GM18907 (cell line): ENCODE data around the gene RPS6KA4.

Experiments used
- ATAC-seq: cut with Tn5 transposase; IDR thresholded peaks from one replicate; pipeline ENCODE4 v1.9.1; 2021; ENCODE audit warnings: mild to moderate bottlenecking, moderate library complexity; ENCODE audit not compliant: unreplicated experiment

Gene RPS6KA4

DNA sequence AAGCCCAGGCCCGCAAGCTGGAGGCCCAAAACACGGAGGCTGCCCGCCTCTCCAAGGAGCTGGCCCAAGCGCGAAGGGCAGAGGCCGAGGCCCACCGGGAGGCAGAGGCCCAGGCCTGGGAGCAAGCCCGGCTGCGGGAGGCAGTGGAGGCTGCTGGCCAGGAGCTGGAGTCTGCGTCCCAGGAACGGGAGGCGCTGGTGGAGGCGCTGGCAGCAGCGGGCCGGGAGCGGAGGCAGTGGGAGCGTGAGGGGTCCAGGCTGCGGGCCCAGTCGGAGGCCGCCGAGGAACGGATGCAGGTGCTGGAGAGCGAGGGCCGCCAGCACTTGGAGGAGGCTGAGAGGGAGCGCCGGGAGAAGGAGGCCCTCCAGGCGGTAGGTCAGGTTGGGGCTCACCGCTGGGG, 14.2 kb upstream of the RPS6KA4 start:
- ATAC-seq = no peak

DNA sequence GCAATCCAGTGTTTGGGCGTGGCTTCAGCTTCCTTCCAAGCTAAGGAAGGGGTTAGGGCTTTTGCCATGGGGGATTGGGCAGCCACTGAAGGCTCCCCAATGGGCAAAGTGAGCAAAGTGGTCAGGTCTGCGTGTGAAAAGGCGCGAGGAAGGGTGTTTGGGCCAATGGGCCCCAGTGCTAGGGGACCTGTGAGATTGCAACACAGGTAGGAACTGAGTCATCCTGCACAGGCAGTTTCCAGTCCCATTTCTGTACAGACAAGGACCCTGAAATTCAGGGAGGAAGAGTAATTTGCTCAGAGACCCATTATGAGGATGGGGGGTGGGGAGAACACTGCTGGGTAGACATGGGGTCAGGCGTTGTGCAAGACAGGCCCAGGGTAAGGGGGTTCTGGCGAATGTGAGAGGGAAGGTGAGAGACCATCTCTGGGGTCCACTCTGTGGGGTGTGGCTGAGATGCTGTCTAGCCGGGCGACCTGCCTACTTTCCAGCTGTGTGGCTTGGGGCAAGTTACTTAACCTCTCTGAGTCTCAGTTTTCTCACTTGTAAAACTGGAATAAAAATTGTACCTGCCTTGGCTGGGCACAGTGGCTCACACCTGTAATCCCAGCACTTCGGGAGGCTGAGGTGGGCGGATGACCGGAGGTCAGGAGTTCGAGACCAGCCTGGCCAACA, 11.6 kb upstream of the RPS6KA4 start:
- no peak for ATAC-seq

DNA sequence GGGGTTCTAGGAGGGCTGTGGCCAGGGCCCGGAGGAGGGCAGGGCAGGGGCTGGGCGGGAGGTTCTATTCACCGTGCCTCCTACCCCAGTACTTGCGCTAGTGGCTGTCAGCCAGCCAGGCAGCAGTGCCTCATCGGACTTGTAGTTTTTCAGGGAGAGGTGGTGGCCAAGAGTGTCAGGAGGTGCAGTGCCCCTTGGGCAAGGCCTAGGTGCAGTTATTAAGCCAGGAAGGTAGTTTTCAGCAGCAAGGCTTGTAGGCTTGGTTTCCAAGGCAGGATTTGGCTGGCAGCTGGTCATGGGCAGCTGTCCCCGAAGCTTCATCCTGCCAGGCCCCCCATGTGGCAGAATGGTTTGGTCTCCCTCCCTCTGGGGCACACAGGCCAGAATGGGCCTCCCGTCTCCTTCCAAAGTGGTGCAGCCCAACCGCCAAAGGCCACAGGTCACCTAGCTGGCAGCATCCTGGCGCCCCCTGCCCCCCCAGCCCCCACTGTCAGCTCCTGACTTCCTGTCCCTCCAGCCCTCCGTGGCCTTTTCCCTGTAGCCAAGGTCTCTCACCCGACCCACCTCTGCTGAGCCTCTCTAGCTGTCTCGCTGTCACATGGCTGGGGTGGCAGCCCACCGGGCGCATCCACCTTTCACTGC, 10.5 kb upstream of the RPS6KA4 start:
- ATAC-seq = no peak

DNA sequence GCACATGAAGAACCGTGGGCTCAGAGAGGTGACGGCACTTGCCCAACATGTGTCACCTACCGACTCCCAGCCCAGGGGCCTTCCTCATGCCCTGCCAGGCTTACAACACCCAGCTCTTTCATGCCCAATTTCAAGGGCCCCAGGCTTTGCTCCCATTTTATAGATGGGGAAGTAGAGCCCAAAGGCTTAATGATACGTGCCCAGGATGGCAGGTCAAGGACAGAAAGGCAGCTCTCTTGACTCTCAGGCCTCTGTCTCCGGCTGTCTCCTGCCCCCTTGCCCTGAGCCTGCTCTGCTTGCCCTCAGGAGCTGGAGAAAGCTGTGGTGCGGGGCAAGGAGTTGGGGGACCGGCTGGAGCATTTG, 10.0 kb upstream of the RPS6KA4 start:
- no peak for ATAC-seq

DNA sequence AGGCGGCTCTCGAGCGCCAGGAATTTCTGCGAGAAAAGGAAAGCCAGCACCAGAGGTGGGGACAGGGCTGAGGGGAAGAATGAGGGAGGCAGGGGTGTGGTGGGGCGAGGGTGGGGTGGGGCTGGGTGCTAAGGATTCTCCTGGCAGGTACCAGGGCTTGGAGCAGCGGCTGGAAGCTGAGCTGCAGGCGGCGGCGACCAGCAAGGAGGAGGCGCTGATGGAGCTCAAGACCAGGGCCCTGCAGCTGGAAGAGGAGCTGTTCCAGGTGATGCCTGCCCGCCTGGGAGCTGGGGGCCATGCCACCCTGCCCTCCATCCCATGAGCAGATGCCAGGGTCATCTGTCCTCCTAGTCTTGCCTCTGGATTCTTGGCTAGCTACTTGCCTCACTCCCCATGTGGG, 9.6 kb upstream of the RPS6KA4 start:
- ATAC-seq = no peak

DNA sequence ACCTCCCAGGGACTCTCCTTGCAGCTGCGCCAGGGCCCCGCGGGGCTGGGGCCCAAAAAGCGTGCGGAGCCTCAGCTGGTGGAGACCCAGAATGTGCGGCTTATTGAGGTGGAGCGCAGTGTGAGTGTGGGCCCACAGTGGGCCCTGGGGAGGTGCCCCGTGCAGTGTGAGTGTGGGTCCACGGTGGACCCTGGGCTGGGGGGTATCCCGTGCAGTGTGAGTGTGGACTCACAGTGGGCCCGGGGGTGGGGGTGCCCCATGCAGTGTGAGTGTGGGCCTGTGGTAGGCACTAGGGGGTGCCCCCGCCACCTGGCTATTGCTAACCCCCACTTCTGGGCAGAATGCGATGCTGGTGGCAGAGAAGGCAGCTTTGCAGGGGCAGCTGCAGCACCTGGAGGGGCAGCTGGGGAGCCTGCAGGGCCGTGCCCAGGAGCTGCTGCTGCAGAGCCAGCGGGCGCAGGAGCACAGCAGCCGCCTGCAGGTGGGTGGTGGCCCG, 7.8 kb upstream of the RPS6KA4 start:
- no peak for ATAC-seq

DNA sequence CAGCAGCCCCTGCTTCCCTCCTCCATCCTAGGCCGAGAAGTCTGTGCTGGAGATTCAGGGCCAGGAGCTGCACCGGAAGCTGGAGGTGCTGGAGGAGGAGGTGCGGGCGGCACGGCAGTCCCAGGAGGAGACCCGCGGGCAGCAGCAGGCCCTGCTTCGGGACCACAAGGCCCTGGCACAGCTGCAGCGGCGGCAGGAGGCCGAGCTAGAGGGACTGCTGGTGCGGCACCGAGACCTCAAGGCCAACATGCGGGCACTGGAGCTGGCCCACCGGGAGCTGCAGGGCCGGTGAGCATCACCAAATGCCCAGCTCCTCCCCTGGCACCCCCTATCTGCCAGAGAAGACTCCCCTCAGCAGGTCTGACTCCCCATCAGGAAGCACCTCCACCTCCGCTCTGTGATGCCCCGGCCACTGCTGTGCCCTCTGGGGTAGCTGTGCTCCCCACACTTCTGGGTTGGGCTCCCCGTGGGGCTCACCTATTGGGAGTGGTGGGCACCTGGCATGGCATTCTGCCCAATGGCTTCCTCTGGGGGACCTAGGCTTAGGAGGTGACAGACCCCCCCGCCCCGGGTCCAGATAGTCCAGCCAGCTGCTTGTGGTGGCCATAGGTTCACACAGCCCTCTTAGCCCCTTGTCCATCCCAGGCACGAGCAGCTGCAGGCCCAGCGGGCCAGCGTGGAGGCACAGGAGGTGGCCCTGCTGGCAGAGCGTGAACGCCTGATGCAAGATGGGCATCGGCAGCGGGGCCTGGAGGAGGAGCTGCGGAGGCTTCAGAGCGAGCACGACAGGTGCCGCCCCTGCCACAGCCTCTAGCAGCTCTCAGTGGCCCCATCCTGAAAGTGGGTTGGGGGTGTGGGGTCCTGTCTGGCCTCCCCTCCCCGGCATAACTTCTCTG, 6.6 kb upstream of the RPS6KA4 start:
- no peak for ATAC-seq

DNA sequence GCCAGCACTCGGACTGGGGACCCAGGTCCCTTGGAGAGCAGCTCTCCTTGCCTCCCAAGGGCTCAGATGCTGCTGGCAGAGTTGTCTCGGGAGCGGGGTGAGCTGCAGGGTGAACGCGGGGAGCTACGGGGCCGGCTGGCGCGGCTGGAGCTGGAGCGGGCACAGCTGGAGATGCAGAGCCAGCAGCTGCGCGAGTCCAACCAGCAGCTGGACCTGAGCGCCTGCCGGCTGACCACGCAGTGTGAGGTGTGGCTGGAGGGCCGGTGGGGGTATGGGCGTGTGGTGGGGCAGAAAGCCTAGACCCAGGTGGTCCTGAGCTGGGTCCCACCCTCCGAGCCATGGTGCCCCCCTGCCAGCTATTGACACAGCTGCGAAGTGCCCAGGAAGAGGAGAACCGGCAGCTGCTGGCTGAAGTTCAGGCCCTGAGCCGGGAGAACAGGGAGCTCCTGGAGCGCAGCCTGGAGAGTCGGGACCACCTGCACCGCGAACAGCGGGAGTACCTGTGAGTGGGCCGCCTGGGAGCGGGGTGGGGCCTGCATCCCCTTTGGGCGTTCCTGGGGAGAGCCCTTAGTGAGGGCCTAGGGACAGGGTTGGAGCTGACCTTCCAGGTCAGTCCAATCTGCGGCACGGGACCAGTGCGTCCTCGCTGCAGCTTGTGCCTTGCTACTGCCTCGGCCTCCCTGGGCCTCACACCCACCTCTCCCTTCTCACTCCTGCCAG, 5.8 kb upstream of the RPS6KA4 start:
- ATAC-seq = no peak

DNA sequence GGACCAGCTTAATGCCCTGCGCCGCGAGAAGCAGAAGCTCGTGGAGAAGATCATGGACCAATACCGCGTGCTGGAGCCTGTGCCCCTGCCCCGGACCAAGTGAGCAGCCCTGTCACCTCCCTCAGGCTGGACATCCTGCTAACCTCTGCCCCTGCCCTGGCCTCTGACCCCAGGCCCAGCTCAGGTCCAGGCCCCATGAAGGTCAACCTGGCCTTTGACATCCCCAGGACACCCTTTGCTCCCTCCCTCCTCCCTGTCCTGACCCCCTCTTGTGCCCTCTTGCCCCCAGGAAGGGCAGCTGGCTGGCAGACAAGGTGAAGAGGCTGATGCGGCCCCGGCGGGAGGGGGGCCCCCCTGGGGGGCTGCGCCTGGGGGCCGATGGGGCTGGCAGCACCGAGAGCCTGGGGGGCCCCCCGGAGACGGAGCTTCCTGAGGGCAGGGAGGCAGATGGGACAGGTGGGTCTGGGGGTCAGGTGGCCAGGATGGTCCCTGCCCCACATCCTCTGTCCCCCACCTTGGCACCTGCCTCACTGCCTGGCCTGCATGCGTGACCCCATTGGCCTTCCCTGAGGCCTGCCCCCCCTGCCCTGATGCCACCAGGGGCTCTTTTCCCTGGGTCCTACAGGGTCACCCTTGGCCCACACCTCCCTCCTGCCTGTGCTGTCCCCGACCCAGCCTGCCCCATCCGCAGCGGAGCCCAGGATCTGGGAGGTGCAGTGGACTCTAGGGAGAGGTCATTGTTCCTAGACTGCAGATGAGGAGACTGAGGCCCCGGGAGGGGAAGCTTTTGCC, 5.1 kb upstream of the RPS6KA4 start:
- ATAC-seq = no peak

DNA sequence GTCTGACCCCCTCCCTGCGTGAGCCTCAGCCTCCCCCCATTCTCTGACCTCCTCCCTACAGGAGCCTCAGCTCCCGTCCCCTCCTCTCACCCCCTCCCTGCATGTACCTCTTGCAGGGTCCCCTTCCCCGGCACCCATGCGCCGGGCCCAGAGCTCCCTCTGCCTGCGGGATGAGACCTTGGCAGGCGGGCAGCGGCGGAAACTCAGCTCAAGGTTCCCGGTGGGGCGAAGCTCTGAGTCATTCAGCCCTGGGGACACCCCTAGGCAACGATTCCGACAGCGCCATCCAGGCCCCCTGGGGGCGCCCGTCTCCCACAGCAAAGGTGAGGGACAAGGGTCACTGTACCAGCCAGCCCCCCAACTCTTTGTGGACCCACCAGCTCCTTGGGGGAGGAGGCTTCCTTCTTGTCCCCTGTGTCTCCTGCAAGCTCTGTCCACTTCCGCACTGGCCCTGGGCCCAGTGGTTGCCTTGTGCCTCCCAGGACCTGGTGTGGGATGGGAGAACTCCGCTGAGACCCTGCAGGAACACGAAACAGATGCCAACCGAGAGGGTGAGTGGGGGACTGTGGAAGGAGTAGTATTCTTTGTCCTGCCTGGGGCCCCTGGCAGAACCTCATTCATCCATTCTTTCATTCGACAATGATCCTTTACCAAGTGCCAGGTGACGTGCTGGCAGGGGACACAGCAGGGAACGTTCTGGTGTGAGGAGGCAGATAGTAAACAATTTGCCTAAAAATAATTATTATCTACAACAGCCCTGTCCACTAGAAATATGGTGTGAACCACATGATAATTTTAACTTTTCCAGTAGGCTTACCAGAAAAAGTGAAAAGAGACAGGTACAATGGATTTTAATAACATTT, 3.7 kb upstream of the RPS6KA4 start:
- no peak for ATAC-seq

DNA sequence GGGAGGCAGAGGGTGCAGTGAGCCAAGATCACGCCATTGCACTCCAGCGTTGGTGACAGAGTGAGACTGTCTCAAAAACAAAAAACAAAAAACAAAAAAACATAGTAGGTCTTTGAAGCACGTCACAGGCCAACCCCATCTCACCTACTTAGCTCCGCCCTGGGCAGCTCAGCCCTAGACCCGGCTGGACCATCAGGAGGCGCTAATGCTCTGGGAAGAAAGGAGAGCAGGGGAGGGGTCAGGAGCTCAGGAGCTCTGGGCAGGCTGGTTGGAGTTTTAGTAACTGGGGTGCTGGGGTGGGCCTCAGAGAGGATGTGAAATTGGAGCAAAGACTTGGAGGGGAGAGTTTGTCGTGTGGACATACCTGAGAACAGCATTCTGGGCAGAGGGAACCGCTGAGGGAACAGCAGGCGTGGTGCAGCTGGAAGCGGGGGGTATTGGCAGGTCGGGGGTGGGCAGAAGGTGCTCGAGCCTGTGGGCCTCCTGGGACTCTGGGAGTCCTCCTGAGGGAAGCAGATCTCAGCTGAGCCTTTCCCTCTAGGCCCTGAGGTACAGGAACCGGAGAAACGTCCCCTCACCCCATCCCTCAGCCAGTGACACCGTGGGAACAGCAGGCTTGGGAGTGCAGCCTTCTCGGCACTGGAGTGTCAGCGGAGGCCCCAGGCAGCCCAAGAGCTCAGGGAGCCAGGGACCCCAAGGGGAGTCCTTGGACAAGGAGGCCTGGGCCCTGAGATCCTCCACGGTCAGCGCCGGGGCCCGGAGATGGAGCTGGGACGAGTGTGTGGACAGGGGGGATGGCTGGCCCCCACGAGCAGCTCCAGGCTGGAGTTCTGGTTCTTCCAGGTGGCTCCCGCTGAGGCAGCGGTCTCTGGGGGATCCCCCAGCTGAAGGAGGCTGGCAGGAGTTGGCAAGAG, 2.2 kb upstream of the RPS6KA4 start:
- ATAC-seq = no peak

DNA sequence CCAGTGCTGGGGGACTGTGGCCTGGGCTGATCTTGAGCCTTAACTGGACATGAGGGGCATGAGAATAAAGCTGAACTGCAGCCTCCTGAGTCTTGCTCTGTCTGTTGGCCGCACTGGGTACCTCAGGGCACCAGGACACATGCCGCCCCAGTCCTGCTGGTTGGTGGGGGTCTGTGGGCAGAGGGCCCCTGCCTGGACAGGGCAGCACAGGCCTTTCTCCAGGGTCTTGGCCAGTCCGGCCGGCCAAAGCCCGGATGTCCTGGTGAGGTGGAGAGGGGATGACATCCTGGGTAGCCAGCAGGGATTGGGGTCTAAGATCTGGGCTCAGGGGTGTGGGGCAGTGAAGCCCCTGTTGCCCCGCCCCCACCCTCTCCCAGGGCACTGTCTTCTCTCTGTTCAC, 1.5 kb upstream of the RPS6KA4 start:
- no peak for ATAC-seq

DNA sequence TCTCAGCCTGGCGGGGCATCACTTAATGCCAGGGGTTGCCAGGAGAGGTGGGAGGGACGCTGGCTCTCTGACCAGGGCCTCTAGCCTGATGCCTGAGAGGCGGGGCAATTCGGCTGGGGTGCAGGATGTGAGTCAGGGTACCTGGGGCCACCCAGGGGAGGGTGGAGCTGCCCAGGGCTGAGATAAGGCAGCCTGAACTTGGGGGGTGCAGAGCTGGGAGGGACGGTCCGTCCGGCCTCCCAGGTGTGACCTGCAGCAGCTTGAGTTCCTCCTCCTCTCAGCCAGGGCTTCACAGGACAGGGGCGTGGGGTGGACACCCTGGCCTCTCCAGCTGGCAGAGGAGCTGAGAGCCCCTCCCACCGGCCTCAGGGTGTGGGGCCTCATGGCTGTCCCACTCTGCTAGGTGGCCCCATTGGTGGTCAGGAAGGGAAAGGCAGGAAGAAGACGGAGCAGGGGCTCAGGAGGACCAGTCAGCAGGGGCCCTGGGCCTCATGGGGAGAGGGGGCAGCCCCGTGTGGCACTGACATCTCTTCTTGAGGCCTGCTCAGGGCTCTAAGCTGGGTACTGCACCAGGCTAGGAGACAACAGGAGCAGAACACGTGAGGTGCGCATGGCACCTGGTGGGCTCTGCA, 942 bp upstream of the RPS6KA4 start:
- no peak for ATAC-seq

DNA sequence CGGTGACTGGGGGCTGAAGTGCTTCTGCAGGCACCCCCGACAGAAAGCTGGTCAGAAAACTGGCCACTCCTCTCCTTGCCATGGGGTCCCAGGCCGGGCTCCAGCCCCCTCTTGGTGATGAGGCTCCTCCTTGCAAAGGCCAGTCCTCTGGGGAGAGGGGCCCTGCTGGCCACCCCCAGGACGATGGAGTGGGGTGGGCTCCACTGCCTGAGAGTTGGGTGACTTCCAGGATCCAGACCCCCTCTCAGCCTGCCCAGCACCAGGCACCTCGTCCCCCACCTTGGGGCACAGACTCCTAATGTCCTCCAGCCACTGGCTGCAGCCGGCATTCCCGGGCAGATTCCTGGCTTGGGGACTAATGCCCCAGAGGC, 441 bp upstream of the RPS6KA4 start:
- no peak for ATAC-seq

DNA sequence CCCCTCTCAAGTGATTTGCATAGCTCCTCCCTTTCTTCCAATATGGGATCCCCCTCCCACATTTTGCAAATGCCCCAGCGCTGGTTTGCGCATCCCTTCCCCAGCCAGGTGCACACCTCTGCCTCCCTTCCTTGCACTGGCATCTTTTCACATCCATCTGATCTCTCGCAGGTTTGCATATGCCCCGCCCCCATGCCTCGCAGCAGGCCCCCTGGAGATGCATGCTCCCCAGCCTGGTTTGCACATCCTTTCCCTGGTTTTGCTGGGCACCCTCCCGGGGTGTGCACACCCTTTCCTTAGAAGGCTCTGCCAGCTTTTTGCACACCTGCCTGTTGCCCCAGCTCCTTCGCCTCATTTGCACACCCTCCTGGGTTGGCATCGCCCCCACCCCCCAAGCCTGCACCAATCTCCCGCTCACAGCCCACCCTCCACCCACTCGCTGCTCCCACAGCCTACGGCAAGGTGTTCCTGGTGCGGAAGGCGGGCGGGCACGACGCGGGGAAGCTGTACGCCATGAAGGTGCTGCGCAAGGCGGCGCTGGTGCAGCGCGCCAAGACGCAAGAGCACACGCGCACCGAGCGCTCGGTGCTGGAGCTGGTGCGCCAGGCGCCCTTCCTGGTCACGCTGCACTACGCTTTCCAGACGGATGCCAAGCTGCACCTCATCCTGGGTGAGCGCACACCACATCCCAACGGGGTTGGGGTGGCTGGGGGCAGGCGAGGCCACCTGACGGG, 917 bp downstream of the RPS6KA4 start:
- no peak for ATAC-seq

DNA sequence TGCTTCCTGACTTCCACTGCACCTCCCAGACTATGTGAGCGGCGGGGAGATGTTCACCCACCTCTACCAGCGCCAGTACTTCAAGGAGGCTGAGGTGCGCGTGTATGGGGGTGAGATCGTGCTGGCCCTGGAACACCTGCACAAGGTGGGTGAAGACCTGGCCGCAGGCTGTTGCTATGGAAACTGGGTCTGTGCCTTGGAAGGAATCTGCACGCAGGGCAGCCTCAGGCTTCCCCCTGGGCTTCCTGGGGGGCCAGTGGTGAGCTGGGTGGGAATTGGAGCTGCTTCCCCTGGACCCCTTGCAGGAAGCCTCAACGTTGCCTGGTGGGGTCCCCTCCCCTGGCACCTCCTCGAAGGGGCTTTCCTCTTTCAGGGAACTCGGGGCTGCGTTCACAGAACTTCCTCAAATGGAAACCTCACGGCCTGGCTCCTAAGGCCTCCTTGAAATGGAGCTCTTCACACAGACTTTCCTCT, 1.5 kb downstream of the RPS6KA4 start:
- ATAC-seq = no peak

DNA sequence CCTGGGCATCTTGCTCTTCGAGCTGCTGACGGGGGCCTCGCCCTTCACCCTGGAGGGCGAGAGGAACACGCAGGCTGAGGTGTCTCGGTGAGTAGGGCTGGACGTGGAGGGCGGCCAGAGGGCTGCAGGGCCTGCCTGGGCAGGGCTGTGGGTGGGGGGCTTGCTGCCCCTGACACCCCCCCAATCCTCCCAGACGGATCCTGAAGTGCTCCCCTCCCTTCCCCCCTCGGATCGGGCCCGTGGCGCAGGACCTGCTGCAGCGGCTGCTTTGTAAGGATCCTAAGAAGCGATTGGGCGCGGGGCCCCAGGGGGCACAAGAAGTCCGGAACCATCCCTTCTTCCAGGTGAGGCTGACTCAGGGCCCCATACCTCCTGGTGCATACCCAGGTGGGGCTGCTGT, 2.7 kb downstream of the RPS6KA4 start:
- ATAC-seq = no peak
